Suprapubic skin (tissue), 4 donors: ENCODE data around the gene UBE2G1. TPM values are rescaled to one million over a fixed set of nuclear protein-coding genes. Genes with fewer than 3 reads are reported as not detected.

Experiments
- DNase-seq, 2 donors: peaks; one replicate each; pipeline ENCODE4 v3.0.0-alpha.2; 2019; ENCODE audit warnings: low spot score in 2 of 2
- H3K27ac ChIP-seq: fragments of 200-600 bp; sonication (generic); one replicate; pipeline ENCODE4 v1.5.1; 2019
- H3K27me3 ChIP-seq: fragments of 200-600 bp; sonication (generic); one replicate; pipeline ENCODE4 v1.5.1; 2019
- H3K36me3 ChIP-seq: fragments of 200-600 bp; sonication (generic); one replicate; pipeline ENCODE4 v1.5.1; 2019
- H3K4me1 ChIP-seq: fragments of 200-600 bp; sonication (generic); one replicate; pipeline ENCODE4 v1.5.1; 2019
- H3K4me3 ChIP-seq: fragments of 200-600 bp; sonication (generic); one replicate; pipeline ENCODE4 v1.5.1; 2019; ENCODE audit warnings: mild to moderate bottlenecking
- H3K9me3 ChIP-seq: fragments of 200-600 bp; sonication (generic); one replicate; pipeline ENCODE4 v1.5.1; 2019
- CTCF ChIP-seq, 2 donors: fragments of 200-600 bp in 1 of 2; fragments of 450-650 bp in 1 of 2; sonication (generic) in 1 of 2; IDR thresholded peaks; one replicate each; pipeline ENCODE4 v1.5.1; 2016 to 2019; ENCODE audit warnings: antibody characterized with exemption in 2 of 2, mild to moderate bottlenecking in 1 of 2, moderate library complexity in 1 of 2
- EP300 ChIP-seq: sonication (generic); formaldehyde crosslinking; IDR thresholded peaks from one replicate; pipeline ENCODE4 v1.6.1; 2017; ENCODE audit warnings: antibody characterized with exemption
- POLR2A ChIP-seq, 2 donors: fragments of 450-650 bp; IDR thresholded peaks; one replicate each; pipeline ENCODE4 v1.6.1; 2017; ENCODE audit warnings: antibody characterized with exemption in 2 of 2, mild to moderate bottlenecking in 2 of 2, moderate library complexity in 2 of 2
- POLR2AphosphoS5 ChIP-seq, 3 donors: sonication (generic); formaldehyde crosslinking; IDR thresholded peaks; one replicate each; pipeline ENCODE4 v1.6.1; 2017; ENCODE audit warnings: antibody characterized with exemption in 3 of 3
- WGBS: methylation state at CpG from one replicate; pipeline ENCODE4 v1.1.5; 2018; 5-methylcytosine and 5-hydroxymethylcytosine counted together
- total RNA-seq, 4 donors: library from RNA; depleted of rRNA; stranded (reverse); fragments of >200 nt; gene quantifications; one replicate each; pipeline ENCODE4 v1.1.0, GENCODE V29; 2016

Gene UBE2G1
- total RNA-seq, 4 donors from 2014 or later: 53.4 to 75.4 (median 67.4) TPM

- peak overlapping the region; percentile 75 for H3K27ac ChIP-seq
- H3K4me1 ChIP-seq: peaks cover 55% of the 10 kb centered on the region
- no peaks in the 10 kb centered on the region for H3K9me3 ChIP-seq
- H3K36me3 ChIP-seq: no peaks in the 10 kb centered on the region
- WGBS: 77% methylated on average over 5 of the region's 5 CpGs
- H3K27me3 ChIP-seq: no peaks in the 10 kb centered on the region
- TF ChIP-seq EP300 (no peak), POLR2A (IDR thresholded peaks at IDR 0.05) (no peak), POLR2AphosphoS5 (IDR thresholded peaks at IDR 0.05) (no peak)
- no peak for DNase-seq
- H3K4me3 ChIP-seq: peak overlapping the region; percentile 14
Observed at GRCh38 chr17:4394208-4395110, 28.0 kb upstream of the UBE2G1 start.

- DNase-seq: no peak
- TF ChIP-seq POLR2A (IDR thresholded peaks at IDR 0.05): no peak
- no peak for TF ChIP-seq EP300
- TF ChIP-seq POLR2AphosphoS5 (IDR thresholded peaks at IDR 0.05): no peak
- TF ChIP-seq CTCF (IDR thresholded peaks at IDR 0.05): no peak
- peak overlapping the region; percentile 75 for H3K27ac ChIP-seq
- H3K4me1 ChIP-seq: peaks cover 61% of the 10 kb centered on the region
- peak overlapping the region; percentile 14 for H3K4me3 ChIP-seq
- no peaks in the 10 kb centered on the region for H3K9me3 ChIP-seq
- H3K36me3 ChIP-seq: no peaks in the 10 kb centered on the region
- no peaks in the 10 kb centered on the region for H3K27me3 ChIP-seq
- WGBS: 38% methylated on average over 4 of the region's 7 CpGs
Observed at GRCh38 chr17:4393806-4394205, 27.3 kb upstream of the UBE2G1 start.

DNA sequence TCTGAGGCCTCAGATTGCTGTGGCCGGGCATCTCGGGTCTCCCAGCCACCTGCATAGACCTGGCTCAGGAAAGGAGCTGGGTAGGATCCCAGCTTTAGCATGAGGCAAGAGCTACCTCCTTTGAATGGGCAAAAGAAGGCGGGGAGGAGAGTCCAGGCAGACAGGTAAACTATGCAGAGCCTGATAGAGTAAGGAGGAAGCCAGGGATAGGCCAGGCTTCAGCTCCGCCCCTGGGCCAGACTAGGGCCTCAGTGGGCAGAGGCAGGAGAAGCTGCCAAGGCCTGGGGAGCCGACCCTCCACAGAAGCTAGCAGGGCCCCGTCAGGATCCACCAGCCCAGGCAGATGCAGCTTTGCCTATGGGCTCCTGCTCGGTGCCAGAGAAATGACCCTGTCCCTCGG lies 22.6 kb upstream of the UBE2G1 start:
- H3K27ac ChIP-seq: no peak overlapping the region
- no peak overlapping the region for H3K4me3 ChIP-seq
- WGBS: 59% methylated on average over 8 of the region's 8 CpGs
- H3K4me1 ChIP-seq: peaks cover 32% of the 10 kb centered on the region
- H3K36me3 ChIP-seq: no peaks in the 10 kb centered on the region
- no peaks in the 10 kb centered on the region for H3K27me3 ChIP-seq
- no peaks in the 10 kb centered on the region for H3K9me3 ChIP-seq
- no peak for TF ChIP-seq POLR2A (IDR thresholded peaks at IDR 0.05)
- no peak for TF ChIP-seq EP300
- no peak for TF ChIP-seq CTCF (IDR thresholded peaks at IDR 0.05)
- TF ChIP-seq POLR2AphosphoS5 (IDR thresholded peaks at IDR 0.05): no peak
- DNase-seq: no peak

DNA sequence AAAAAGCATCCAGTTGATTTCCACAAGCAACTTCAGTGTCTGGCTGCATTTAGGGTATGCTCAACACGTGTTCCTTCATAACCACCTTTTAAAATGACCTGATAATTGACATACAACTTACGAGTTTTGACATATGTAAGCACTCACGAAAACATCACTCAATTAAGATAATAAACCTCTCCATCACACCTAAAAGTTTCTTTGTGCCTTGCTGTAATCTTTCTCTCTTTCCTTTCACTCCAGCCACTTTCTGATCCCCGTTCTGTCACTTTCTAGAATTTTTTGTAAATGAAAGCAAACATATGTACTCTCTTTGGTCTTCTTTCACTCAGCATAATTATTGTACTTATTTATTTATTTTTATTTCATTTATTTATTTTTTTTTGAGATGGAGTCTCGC lies 20.7 kb upstream of the UBE2G1 start:
- Histone ChIP-seq H3K4me1 (peaks cover 16% of the 10 kb centered on the region), H3K27ac (no peak overlapping the region), H3K27me3 (no peaks in the 10 kb centered on the region), H3K4me3 (no peak overlapping the region), H3K9me3 (no peaks in the 10 kb centered on the region), H3K36me3 (no peaks in the 10 kb centered on the region)
- DNase-seq: no peak
- WGBS: 92% methylated on average over 5 of the region's 5 CpGs
- TF ChIP-seq EP300: no peak
- TF ChIP-seq CTCF (IDR thresholded peaks at IDR 0.05): no peak
- no peak for TF ChIP-seq POLR2AphosphoS5 (IDR thresholded peaks at IDR 0.05)
- no peak for TF ChIP-seq POLR2A (IDR thresholded peaks at IDR 0.05)

DNA sequence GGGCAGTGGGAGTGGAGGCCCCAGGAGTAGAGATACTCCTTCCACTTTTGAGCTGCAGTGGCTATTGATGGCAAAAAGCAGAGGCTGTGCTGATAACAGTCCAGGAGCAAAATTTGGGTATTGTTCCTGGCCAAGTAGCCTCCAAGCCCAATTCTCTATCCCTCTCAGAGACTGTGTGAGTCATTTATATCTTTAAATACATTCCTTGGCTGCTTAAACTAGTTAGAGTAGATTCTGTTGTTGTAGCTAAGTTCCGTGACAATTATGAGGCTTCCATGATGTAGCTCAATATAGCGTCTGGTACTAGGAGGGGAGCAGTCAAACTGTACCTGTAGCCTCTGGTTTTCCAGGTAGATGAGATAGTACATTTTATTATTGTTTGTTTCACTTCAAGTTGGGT lies 19.9 kb upstream of the UBE2G1 start:
- TF ChIP-seq EP300: no peak
- TF ChIP-seq POLR2AphosphoS5 (IDR thresholded peaks at IDR 0.05): no peak
- TF ChIP-seq POLR2A (IDR thresholded peaks at IDR 0.05): no peak
- no peak for TF ChIP-seq CTCF (IDR thresholded peaks at IDR 0.05)
- no peak overlapping the region for H3K4me3 ChIP-seq
- WGBS: 72% methylated on average over 2 of the region's 2 CpGs
- DNase-seq: no peak
- no peaks in the 10 kb centered on the region for H3K36me3 ChIP-seq
- H3K27me3 ChIP-seq: no peaks in the 10 kb centered on the region
- H3K9me3 ChIP-seq: no peaks in the 10 kb centered on the region
- peaks cover 9% of the 10 kb centered on the region for H3K4me1 ChIP-seq
- H3K27ac ChIP-seq: no peak overlapping the region
